T-helper 2 cell treated with Interferon-gamma antibody and Interleukin-4, amounts not matched to agents 100 ng/mL and 5 ng/mL, for 36 hours (primary cell): ENCODE measurements around the gene TWIST2. TPM values are rescaled to one million over a fixed set of nuclear protein-coding genes. Genes with fewer than 3 reads are reported as not detected.

Source experiments
- intact Hi-C: fragments of 100-400 bp; cut with micrococcal nuclease; formaldehyde crosslinking; loops from one replicate; pipeline ENCODE4 v1.15.1; 2023
- total RNA-seq: library from RNA; stranded (reverse); gene quantifications from 2 replicates; pipeline ENCODE4 v1.2.3, GENCODE V29; 2022

The TWIST2 gene
- total RNA-seq, 1 donor from 2014 or later: not detected

DNA sequence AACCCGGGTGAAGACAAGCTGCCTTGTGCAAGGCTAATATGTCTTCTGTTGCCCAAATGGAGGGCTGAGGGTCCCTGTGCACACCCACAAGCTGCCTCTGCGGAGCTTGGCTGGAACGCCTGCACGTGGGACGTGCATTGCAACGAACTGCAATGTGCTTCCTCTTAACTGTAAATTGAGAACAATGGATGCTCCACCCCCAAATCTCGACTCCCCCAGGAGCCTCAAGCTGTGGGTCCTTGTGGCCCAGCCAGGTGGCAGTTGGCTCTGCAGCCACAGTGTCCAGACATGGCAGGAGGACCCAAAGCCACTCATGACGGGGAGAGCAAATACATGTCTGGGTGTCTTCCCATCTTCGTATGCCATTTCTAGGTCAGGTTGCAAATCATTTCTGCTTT lies 90.1 kb downstream of the TWIST2 start:
- intact Hi-C loops: no loop called here

DNA sequence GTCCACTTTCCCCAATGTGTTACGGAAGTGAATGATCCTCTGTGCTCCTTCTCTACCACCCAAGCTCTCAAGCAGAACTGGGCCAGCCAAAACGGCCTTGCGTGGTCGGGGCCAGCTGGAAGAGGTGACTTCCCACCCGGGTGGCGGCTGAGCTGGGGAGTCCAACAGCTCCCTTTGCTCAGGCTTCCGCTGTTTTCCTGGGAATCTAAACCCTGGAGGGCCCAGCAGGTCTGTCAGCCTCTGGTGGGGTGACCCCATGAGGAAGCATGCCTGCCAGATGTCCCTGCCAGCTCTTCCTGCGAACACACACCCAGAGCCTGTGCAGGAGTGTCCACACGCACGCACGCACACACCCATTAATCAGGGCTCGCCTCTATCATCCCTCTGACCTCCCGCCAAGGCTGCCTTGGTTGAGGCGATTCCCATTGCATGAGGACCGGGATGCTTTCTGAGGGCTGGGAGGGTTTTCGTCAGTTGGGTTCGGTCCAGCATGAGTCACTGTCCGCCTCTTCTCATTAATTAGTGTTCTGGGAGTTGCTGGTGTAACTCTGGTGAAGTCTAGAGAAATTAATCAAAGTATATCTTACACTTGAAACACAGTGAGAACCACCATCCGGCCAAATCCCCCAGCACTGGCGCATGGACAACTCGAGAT lies 90.6 kb downstream of the TWIST2 start:
- intact Hi-C loops: no loop called here

DNA sequence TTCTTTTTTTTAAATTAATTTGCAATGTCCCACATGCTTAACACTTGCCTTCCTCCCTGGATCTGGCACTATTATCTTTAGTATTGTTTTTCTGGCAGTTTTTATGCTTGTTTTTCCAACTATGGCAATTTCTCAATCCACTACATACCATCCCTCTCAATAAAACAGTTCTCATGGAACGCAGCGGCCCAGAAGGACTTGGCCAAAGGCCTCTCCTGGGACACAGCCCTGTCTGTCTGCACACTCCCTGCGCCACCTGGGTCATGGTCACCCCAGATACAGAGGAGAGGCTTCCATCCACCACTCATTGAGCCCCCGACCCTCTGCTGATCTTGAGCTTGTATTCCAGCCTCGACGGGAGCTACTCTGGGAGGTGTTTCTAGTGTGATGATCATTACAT lies 91.2 kb downstream of the TWIST2 start:
- intact Hi-C loops: no loop called here

DNA sequence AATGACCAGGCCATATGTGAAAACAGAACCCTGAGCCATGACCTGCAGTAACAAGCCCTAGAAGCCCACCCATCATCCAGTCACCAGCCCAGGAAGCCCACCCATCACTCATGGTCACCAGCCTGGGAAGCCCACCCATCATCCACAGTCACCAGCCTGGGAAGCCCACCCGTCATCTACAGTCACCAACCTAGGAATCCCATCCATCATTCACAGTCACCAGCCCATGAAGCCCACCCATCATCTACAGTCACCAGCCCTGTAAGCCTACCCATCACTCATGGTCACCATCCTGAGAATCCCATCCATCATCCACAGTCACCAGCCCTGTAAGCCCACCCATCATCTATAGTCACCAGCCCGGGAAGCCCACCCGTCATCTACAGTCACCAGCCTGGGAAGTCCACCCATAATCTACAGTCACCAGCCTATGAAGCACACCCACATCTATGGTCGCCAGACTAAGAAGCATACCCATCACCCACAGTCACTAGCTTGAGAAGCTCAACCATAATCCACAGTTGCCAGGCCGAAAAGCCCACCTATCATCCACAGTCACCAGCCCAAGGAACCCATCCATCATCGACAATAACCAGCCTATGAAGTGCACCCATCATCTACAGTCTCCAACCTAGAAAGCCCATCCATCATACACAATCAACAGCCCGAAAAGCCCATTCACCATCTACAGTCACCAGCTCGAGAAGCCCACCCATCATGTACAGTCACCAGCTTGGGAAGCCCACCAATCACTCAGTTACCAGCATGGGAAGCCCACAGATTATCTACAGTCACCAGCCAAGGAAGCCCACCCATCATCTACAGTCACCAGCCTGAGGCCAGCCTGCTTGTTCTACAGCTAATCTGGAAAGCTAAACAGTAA lies 91.9 kb downstream of the TWIST2 start:
- intact Hi-C loops: no loop called here

DNA sequence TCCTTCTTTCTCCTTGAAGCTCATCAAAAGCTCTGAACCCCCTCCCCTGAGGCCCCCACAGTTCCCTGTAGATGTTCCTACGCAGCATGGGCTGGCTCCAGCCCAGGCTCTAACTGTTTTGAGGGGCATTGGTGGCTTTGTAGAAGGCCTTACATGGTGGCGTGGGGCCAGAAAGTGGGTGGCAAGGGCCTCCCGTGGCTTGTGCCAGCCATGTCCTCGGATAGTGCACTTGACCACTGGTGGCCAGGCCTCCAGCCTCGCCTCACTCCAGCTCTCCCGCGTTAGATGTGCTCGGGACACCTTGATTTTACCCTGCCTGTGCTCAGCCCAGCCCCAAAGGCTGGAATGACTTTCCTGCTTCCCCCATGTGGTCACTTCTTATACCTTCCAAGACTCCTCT lies 92.9 kb downstream of the TWIST2 start:
- intact Hi-C loops: no loop called here

DNA sequence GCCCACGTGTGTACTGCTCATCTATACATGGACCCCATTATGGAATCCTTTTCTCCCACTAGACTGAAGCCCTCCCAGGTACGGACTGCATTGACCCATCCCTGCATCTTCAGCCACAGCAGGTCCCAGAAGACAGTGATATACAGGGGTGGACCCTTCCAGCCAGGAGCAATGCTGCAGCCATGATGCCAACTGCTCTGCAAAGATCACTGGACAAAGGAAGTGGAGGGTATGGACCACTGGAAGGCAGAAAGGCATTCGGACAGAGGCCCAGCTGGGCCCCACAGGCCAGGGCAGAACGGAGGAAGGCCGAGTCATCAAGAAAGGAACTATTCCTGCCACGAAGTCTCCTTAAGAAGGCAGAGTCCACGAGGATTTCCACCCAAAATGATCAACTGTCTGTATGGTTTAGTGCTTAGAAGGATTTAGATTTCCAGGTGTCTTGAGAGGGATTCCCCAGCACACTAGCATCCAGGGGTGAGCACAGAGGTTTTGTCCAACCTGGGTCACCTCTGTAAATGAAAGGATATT lies 93.4 kb downstream of the TWIST2 start:
- intact Hi-C loops: no loop called here

DNA sequence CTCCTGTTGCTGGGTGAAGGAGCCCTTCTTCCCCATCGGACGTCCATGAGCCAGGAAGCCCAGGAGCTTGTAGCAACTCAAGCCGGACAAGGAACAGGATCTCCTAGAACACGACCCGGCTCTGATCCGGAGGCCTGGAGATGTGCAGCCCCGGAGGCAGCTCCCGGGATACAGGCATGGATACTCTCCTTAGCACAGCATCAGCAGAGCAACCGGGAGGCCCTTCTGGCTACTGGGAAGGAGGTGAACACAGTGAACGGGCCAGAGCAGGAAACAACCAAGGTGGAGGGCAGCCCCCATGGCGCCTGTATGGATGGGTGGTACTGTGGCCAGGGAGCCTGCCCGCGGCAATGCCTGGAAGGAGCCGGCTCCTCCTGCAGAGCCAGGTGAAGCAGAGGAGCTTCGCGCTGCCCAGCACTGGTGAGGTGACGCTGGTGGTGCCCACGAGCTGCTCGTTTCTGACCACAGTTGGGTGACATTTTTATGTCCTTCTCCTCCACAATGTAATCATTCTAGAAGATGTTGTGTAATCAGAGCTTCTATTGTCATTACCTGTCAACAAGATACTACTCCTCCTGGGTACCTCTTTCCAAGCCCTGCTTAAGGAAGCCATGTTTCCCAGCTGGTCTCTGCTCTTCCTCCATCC lies 94.3 kb downstream of the TWIST2 start:
- intact Hi-C loops: no loop called here

DNA sequence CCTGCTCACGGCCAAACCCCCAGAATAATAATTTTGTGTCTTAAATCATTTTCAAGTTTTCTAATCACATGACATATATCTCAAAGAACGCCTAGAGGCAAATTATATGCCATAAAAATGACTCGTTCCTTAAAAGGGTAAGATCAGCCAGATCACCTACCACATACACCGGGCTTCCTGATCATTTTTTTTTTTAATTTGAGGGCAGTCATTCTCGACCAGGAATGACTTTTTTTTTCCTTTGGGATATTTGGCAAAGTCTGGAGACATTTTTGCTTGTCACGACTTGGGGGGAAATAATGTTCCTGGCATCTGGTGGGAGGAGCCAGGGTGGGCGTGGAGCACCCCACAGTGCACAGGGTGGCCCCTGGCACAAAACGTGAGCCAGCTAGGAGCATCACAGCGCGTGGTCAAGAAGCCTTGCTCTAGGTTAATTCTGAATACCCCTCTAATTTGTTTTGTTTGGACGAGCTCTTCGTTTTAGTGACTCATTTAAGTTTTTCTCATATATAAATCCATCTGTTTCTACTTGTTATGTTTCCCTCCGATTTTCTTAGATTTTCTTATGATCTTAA lies 94.9 kb downstream of the TWIST2 start:
- intact Hi-C loops: no loop called here

DNA sequence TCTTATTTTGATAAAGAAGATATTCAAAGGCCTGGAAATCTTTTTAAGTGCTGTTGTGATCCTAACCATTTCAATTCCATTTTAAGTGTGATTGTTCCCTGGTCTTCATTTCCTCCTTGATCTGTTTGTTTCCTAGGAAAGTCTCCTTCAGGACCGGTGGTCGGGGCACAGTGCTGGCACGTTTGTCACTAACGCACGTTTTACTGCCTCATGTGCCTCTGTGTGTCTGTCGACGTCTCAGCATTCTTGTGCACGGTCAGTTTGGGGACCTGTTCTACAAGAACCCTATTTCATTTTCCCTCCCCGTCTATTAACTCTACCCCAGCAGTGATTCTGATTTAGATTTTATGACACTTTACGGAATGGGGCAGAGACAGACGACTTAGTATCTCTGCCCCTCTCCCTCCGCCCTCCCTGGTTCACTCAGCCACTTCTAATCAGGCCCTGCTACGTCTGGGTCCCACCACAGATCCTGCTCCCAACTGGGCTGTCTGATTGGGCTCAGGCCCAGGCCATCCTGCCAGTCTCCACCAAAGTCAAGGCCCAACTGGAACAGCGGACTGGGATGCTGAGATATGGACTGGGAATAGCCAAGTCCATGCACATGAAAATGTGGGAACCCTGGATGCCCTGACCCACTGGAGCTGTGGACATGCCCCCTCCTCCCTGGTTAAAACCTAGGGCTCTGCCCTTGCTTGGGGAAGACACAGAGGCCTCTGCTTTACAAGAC lies 95.6 kb downstream of the TWIST2 start:
- intact Hi-C loops: no loop called here

DNA sequence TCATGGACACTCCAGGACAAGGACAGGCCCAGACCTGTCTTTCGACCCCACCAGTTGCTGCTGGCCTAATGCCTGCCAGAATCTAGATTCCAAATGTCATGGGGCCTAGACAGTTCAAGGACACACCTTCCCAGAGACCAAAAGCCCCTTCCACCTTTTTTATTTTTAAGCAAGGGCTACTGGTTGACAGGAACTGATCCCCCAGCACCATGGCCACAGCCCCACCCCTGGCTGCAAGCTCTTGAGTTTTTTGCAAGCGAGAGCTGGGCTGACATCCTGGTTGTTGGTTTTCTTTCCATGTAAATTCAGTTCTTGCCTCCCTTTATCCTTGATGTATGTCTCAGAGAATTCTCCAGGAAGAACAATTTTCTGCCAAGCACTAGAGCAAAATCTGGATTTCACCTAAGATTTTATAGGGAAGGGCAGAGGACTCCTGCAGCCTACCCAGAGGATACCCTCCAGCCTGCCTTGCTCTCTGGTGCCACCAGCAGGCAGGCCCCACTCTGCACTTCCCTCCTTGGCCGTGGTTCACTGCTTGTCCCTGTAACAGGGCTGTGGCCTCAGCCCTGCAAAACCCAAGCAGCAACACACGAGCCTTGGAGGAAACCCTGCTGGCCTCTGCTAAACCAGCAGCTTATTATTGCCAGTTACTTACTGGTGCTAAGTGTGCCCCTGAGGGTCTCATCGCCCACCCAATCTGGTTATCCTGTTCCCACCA lies 97.7 kb downstream of the TWIST2 start:
- intact Hi-C loops: no loop called here

DNA sequence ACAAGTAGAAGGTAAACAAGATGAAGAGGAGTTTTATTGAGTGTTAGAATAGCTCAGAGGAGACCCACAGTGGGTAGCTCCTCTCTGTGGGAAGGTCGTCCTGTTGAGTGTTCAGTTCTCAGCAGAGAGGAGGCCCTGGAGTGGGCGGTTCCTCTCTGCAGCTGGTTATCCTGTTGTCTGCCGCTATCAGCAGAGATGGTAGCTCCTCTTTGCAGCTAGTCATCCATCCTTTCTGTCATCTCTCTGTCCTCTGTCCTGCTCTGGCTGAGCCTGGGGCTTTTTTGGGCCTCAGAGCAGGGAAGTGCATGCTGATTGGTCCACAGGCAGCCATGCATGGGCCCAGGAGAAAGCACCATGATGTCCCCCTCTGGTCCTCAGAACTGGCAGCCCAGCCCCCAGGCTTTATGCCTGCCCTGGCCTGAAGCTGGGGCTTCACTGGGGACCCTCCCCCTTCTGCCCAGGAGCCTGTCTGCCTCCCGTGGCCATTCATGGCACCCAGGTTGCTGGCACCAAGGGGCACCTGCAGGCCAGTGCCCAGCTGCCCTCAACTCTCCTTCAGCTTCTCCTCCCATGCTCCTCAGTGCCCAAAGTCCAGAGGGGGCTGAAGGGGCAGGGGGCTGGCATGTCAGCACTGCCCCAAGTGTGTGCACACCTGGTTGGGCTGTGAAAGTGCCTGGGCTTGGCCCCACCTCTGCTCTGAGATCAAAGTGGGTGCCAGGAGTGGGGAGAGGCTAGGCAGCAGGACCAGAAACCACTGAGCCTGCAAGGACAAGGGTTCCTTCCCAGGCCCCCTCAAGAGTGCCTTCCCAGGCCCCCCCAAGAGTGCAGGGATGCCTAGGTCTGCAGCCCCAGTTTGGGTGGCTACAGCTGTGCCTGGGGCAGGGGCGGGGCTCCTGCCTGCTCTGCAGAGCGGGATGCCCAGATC lies 98.7 kb downstream of the TWIST2 start:
- intact Hi-C loops: no loop called here

DNA sequence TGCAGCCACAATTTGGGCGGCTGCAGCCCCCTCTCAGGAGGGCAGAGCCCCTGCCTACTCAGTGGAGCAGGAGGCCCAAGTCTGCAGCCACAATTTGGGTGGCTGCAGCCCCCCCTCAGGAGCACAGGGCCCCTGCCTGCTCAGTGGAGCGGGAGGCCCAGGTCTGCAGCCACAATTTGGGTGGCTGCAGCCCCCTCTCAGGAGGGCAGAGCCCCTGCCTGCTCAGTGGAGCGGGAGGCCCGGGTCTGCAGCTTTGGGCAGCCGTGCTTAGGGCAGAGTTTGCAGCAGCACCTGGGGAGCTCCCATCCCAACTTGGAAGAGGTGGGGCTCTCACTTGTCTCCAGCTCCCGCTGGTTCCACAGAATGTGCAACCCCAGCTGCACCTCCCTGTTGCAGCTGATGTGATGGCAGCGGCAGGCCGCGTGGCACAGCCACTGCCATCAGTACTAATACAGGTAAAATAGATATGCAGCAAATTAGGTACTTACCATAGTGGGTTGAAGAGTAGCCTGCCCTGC lies 99.4 kb downstream of the TWIST2 start:
- intact Hi-C loops: no loop called here

DNA sequence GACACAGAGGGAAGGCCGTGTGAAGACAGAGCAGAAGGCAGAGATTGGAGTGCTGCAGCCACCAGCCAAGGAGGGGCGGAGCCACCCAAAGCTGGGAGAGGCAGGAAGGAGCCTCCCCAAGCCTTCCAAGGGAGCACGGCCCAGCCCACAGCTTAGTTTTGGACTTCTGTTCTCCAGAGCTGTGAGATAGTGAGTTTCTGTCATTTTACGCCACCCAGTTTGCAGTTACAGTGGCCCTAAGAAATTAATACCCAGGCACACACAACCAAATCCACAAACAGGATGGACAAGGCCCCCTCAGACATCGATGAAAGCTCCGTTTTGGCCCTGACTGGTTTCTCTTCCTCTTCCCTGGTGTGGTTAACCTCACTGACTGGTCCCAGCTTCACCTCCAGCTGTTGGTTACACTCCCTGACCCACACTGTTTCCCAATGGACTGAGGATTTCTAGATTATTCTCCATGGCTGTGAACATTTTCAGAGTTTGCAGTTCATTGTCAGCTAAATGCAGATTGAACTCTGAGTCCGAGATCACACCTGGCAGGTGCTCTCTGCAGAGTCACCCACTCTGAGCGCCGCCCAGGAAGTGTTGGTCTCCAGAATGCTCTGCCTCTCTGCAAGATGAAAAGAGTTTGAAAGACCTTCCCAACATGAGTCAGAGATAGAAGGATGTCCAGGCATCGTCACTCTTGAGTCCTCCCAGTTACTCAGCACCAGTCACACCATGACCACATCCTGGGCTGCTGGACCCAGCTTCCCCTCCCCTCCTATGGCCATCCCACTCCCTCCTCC lies 100.2 kb downstream of the TWIST2 start:
- intact Hi-C loops: no loop called here

DNA sequence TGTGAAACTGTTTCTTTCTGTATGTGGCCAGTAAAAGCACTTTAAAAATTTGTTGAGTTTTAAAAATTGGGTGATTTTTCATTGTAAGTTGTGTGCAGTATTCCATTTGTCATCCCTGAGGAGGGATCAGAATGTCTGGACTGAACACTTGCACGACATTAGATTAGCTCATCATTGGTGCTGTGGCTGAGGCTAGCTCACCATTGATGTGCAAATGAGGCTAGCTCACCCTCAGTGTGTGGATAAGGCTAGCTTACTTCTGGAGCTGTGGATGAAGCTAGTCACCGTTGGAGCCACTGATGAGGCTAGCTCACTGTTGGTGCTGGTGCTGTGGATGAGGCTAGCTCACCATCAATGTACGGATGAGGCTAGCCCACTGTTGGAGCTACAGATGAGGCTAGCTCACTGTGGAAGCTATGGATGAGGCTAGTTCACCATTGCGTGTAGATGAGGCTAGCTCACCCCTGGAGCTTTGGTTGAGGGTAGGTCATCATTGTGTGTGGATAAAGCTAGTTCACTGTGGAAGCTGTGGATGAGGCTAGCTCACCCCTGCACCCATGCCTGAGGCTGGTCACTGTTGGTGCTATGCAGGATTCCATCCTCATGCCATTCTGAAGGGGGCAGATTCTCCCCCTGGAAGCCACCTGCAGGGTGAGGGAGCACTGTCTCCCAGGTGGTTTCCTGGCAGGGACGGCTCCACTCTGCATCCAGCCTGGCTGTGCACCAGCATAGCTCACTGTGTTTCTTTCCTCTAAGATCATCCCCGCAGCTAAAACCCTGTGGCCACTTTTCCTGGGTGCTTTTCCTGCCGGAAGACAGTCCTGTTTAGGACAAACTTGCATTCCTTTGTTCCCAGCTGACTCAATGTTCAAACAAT lies 101.1 kb downstream of the TWIST2 start:
- intact Hi-C loops: no loop called here

DNA sequence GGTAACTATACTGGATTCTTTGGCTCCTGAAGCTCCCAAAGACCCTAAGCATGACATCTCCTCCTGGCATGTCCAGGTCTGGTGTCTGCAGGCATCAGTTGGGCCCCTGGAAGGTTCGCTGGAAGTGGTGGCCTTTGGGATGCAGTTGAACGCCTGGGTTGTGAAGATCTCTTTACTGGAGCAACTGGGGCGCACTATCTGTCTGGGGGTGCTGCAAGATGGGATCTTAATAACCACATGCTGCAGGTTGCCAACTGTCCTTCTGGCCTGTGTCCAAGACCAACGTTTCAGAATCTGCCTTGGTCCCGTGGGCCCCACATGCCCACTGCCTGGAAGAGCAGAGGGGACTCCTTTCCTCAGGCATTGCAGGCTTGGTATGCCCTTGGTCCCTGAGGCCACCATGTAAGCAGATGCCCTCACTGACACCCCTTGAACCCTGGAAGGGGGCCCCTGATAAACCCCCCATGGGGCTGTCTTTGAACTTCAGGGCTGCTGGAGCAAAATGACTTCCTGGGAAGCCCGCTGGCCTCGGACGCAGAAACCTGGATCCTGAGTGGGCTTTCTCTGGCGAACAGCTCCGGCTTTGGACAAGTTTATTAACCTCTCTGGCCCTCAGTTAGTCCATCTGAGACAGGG lies 101.9 kb downstream of the TWIST2 start:
- intact Hi-C loops: no loop called here

DNA sequence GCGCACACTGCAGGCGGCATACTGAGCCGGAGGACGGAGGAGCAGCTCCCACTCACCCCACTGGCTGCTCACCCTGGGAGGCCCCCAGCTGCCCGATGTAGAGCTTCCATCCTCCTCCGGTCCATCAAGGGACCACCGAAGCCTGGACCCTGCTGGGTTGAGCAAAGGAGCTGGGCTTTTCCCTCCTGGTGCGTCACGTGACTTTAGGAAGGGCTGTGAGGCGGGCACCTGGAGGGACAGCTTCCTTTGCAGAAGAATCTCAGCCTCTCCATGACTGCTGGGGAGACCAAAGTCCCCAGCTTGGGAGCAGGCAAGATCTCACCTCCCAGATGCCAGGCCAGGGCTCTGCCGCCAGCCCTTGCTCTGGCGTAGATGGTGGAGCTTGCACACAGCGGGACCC lies 102.7 kb downstream of the TWIST2 start:
- intact Hi-C loops: no loop called here
